GM12872 (cell line): ENCODE measurements around the gene DOCK2.

Experiments
- TF ChIP-seq, protein P1 (sequence below): IDR thresholded peaks from 3 replicates; pipeline ENCODE4 v1.5.1; 2011; ENCODE audit warnings: low read depth, mild to moderate bottlenecking, low read length, moderate library complexity; ENCODE audit not compliant: insufficient read depth

DOCK2 gene

GRCh38 chr5:169762338-169763095 lies 125.4 kb downstream of the DOCK2 start:
- TF ChIP-seq, protein P1, sequence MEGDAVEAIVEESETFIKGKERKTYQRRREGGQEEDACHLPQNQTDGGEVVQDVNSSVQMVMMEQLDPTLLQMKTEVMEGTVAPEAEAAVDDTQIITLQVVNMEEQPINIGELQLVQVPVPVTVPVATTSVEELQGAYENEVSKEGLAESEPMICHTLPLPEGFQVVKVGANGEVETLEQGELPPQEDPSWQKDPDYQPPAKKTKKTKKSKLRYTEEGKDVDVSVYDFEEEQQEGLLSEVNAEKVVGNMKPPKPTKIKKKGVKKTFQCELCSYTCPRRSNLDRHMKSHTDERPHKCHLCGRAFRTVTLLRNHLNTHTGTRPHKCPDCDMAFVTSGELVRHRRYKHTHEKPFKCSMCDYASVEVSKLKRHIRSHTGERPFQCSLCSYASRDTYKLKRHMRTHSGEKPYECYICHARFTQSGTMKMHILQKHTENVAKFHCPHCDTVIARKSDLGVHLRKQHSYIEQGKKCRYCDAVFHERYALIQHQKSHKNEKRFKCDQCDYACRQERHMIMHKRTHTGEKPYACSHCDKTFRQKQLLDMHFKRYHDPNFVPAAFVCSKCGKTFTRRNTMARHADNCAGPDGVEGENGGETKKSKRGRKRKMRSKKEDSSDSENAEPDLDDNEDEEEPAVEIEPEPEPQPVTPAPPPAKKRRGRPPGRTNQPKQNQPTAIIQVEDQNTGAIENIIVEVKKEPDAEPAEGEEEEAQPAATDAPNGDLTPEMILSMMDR, result no peak

DNA sequence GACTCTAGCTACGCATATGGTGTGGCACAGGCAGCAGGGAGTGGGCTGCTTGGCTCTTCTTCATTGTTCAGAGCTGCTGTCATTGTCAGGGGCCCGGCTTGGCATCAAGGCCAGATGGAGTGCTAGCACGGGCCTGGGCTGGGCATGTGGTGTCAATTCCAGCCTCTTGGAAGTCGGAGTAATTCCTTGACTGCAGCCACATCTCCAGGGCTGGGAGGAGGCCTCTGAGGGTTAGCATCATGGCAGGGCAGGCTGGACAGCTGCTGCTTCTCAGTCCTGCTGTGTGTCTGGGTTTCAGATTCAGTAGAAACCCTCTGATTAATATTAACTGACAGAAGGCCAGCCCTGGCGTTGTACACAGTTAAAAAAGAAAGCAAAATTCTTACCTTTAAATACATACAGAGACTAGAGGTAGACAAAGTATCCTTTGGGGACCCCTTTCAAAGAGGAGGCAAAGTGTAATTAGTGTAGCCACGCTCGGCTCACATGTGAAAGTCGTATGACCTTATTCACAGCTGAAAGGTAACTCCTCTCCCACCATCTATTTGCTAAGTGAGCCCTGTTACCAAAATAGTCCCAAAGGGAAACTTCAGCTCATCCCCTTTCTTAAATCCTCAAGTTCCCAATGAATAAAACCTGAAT lies 126.4 kb downstream of the DOCK2 start:
- TF ChIP-seq, protein P1, result no peak

- TF ChIP-seq, protein P1, result no peak
Observed at GRCh38 chr5:169764018-169764378, 126.9 kb downstream of the DOCK2 start.

DNA sequence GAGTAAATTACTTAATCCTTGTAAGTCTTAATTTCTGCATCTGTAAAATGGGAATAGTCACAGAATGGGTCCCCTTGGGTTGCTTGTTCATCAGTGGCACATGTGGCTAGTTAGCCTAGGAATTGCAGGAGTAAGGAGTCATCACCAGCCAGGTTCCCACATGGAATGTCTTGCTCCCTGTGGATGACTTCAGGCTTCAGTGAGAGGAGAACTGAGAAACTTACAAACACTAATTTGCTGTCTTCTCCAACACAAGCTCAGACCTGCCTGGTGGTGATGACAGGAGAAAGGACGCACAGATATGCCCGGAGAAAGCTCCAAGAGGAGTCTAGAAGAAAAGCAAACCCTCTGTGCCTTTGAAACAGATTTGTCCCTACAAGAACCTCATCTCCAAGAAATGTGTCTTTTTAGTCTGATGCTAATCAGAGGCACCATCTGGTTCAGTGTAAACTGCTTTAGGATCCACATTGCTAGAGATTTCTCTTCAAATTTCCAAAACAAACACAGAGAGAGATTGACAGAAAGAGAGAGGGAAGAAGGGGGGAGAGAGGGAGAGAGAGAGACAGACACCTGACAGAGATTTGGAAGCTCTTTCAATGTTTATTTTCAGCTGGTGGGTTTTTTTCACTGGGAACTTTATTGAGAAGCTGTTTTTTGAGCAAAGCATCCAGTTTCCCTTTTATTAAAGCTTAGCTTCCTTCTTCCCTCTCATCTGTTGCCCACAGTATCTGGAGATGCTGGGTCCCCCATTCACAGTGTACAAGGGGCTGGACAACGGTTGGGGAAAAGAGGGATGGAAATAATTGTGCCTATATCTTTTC lies 128.3 kb downstream of the DOCK2 start:
- TF ChIP-seq, protein P1, result no peak

GRCh38 chr5:169767938-169768337 lies 130.9 kb downstream of the DOCK2 start:
- TF ChIP-seq, protein P1, result no peak

- TF ChIP-seq, protein P1, result no peak
Observed at GRCh38 chr5:169768416-169768815, 131.3 kb downstream of the DOCK2 start.

GRCh38 chr5:169770109-169770508 lies 133.0 kb downstream of the DOCK2 start:
- TF ChIP-seq, protein P1, result no peak
